Neuronal stem cell (in vitro differentiated cells): ENCODE measurements around the gene SLC44A4.
"Not testable (repeated sequence)": the region's sequence is repeated elsewhere in the genome, so short reads cannot be mapped to it uniquely, and the experiment has no call there.

Experiments used
- DNase-seq: peaks from one replicate; pipeline ENCODE4 v3.0.0-alpha.2; 2013; ENCODE audit warnings: low spot score
- H2AFZ ChIP-seq: one replicate; pipeline ENCODE4 v1.6.1; 2013; ENCODE audit warnings: mild to moderate bottlenecking, low read length, inconsistent platforms
- H2AK5ac ChIP-seq: 2 replicates; pipeline ENCODE4 v1.6.1; 2013; ENCODE audit warnings: low read depth, mild to moderate bottlenecking, inconsistent platforms, low read length, moderate library complexity, mixed read lengths
- H2BK120ac ChIP-seq: 2 replicates; pipeline ENCODE4 v1.6.1; 2013; ENCODE audit warnings: low read depth, mild to moderate bottlenecking, inconsistent platforms, low read length, moderate library complexity, mixed read lengths
- H2BK12ac ChIP-seq: one replicate; pipeline ENCODE4 v1.6.1; 2013; ENCODE audit warnings: low read length, inconsistent platforms
- H2BK15ac ChIP-seq: 2 replicates; pipeline ENCODE4 v1.6.1; 2013; ENCODE audit warnings: mild to moderate bottlenecking, low read length, inconsistent platforms, mixed read lengths
- H2BK5ac ChIP-seq: one replicate; pipeline ENCODE4 v1.6.1; 2013; ENCODE audit warnings: inconsistent platforms, mild to moderate bottlenecking, low read length, moderate library complexity
- H3K14ac ChIP-seq: one replicate; pipeline ENCODE4 v1.6.1; 2013; ENCODE audit warnings: low read length, inconsistent platforms
- H3K18ac ChIP-seq: 2 replicates; pipeline ENCODE4 v1.6.1; 2013; ENCODE audit warnings: low read length, inconsistent platforms
- H3K23ac ChIP-seq: 2 replicates; pipeline ENCODE4 v1.6.1; 2013; ENCODE audit warnings: low read depth, mild to moderate bottlenecking, mixed read lengths, low read length, inconsistent platforms; ENCODE audit not compliant: poor library complexity
- H3K27ac ChIP-seq: replicated peaks from 3 replicates; pipeline ENCODE4 v1.5.1; 2013; ENCODE audit warnings: low read length, inconsistent platforms
- H3K27me3 ChIP-seq, 3 experiments: 2 replicates each; pipeline ENCODE4 v1.6.1; 2013; ENCODE audit warnings: low read length in 3 of 3, mild to moderate bottlenecking in 2 of 3, inconsistent platforms in 1 of 3, low read depth in 1 of 3, mixed read lengths in 1 of 3, moderate library complexity in 1 of 3; ENCODE audit not compliant: control insufficient read depth in 3 of 3, insufficient read depth in 3 of 3
- H3K36me3 ChIP-seq, 2 donors: replicated peaks in 1 of 2; 2 replicates each; pipeline ENCODE4 v1.6.1; 2013; ENCODE audit warnings: low read length in 2 of 2; ENCODE audit not compliant: control insufficient read depth in 2 of 2, insufficient read depth in 2 of 2
- H3K4ac ChIP-seq: 2 replicates; pipeline ENCODE4 v1.6.1; 2013; ENCODE audit warnings: inconsistent platforms, mild to moderate bottlenecking, low read length, moderate library complexity
- H3K4me1 ChIP-seq, 2 donors: 1 replicate in 1 of 2; 2 replicates in 1 of 2; pipeline ENCODE4 v1.6.1; 2013; ENCODE audit warnings: low read length in 2 of 2, low read depth in 1 of 2; ENCODE audit not compliant: control insufficient read depth in 2 of 2, insufficient read depth in 1 of 2
- H3K4me2 ChIP-seq: one replicate; pipeline ENCODE4 v1.6.1; 2013; ENCODE audit warnings: mild to moderate bottlenecking, low read length, inconsistent platforms; ENCODE audit not compliant: insufficient read depth, poor library complexity, severe bottlenecking
- H3K4me3 ChIP-seq, 2 donors: 2 replicates each; pipeline ENCODE4 v1.5.1; 2013; ENCODE audit warnings: low read length in 2 of 2, mild to moderate bottlenecking in 2 of 2, inconsistent platforms in 1 of 2, moderate library complexity in 1 of 2
- H3K79me1 ChIP-seq: one replicate; pipeline ENCODE4 v1.6.1; 2013; ENCODE audit warnings: low read depth, mild to moderate bottlenecking, inconsistent platforms, low read length, moderate library complexity
- H3K9ac ChIP-seq: one replicate; pipeline ENCODE4 v1.6.1; 2013; ENCODE audit warnings: mild to moderate bottlenecking, low read depth, low read length, inconsistent platforms; ENCODE audit not compliant: poor library complexity
- H3K9me3 ChIP-seq, 2 donors: replicated peaks in 1 of 2; 2 replicates each; pipeline versions ENCODE3 to v1.6.1; 2013; ENCODE audit warnings: low read length in 2 of 2, mild to moderate bottlenecking in 2 of 2, inconsistent platforms in 1 of 2, low read depth in 1 of 2, mixed read lengths in 1 of 2, moderate library complexity in 1 of 2; ENCODE audit not compliant: control insufficient read depth in 2 of 2, insufficient read depth in 1 of 2
- H4K8ac ChIP-seq: one replicate; pipeline ENCODE4 v1.6.1; 2013; ENCODE audit warnings: low read depth, mild to moderate bottlenecking, inconsistent platforms, low read length, moderate library complexity
- H4K91ac ChIP-seq: one replicate; pipeline ENCODE4 v1.6.1; 2013; ENCODE audit warnings: low read length, low read depth, mild to moderate bottlenecking, inconsistent platforms; ENCODE audit not compliant: poor library complexity
- WGBS, 2 donors: extraction: QIAGEN DNeasy Blood & Tissue Kit; methylation state at CpG; one replicate each; pipeline ENCODE4 v1.1.7; 2013; ENCODE audit warnings: missing lambda C conversion rate in 2 of 2, mixed read lengths in 1 of 2; ENCODE audit not compliant: insufficient read length in 2 of 2, insufficient replicate concordance in 1 of 2; ENCODE audit errors: extremely low coverage in 2 of 2; 5-methylcytosine and 5-hydroxymethylcytosine counted together

The SLC44A4 gene

GRCh38 chr6:31915756-31916155, 37.0 kb upstream of the SLC44A4 start:
- H3K18ac ChIP-seq, result no peak overlapping the region
- H3K4me2 ChIP-seq, result no peak overlapping the region
- no CpG with 5 or more reads among the region's 6 CpGs for WGBS, 2 donors
- no peak overlapping the region for H2BK120ac ChIP-seq
- H3K9ac ChIP-seq, result no peak overlapping the region
- no peak overlapping the region for H3K23ac ChIP-seq
- H2AFZ ChIP-seq, result no peak overlapping the region
- H3K14ac ChIP-seq, result no peak overlapping the region
- no peak overlapping the region for H3K4ac ChIP-seq
- no peak overlapping the region for H2BK5ac ChIP-seq
- H2BK15ac ChIP-seq, result no peak overlapping the region
- no peak overlapping the region for H3K4me3 ChIP-seq
- H3K9me3 ChIP-seq, result peaks cover 0 to 2% of the 10 kb centered on the region in 2 donors
- H2AK5ac ChIP-seq, result no peak overlapping the region
- H3K27me3 ChIP-seq, result no peaks in the 10 kb centered on the region
- no peaks in the 10 kb centered on the region for H3K79me1 ChIP-seq
- peaks cover 0 to 2% of the 10 kb centered on the region in 2 donors for H3K4me1 ChIP-seq
- H4K8ac ChIP-seq, result no peak overlapping the region
- DNase-seq, result no peak
- no peak overlapping the region for H4K91ac ChIP-seq
- H2BK12ac ChIP-seq, result no peak overlapping the region
- H3K36me3 ChIP-seq, result no peaks in the 10 kb centered on the region
- no peak overlapping the region for H3K27ac ChIP-seq

- Histone ChIP-seq H3K14ac (no peak overlapping the region), H3K4me2 (no peak overlapping the region), H2BK12ac (no peak overlapping the region), H3K9ac (no peak overlapping the region), H3K23ac (no peak overlapping the region), H3K27ac (no peak overlapping the region), H3K4me3 (no peak overlapping the region), H2AFZ (no peak overlapping the region), H2AK5ac (no peak overlapping the region), H3K27me3 (no peaks in the 10 kb centered on the region), H2BK5ac (no peak overlapping the region), H2BK15ac (no peak overlapping the region), H3K36me3 (no peaks in the 10 kb centered on the region), H3K4me1 (peaks cover 0 to 2% of the 10 kb centered on the region in 2 donors), H3K18ac (no peak overlapping the region), H3K9me3 (peaks cover 0 to 2% of the 10 kb centered on the region in 2 donors), H4K8ac (no peak overlapping the region), H2BK120ac (no peak overlapping the region), H4K91ac (no peak overlapping the region), H3K4ac (no peak overlapping the region), H3K79me1 (no peaks in the 10 kb centered on the region)
- no peak for DNase-seq
Observed at GRCh38 chr6:31915351-31915750, 36.6 kb upstream of the SLC44A4 start.

GRCh38 chr6:31911826-31912585, 33.2 kb upstream of the SLC44A4 start:
- no CpG with 5 or more reads among the region's 11 CpGs for WGBS, 2 donors
- Histone ChIP-seq H2BK12ac (no peak overlapping the region), H3K4me3 (no peak overlapping the region), H4K91ac (no peak overlapping the region), H3K23ac (no peak overlapping the region), H3K4ac (no peak overlapping the region), H3K14ac (no peak overlapping the region), H3K27ac (no peak overlapping the region), H2AFZ (no peak overlapping the region), H3K4me1 (peaks cover 0 to 4% of the 10 kb centered on the region in 2 donors), H3K9ac (no peak overlapping the region), H4K8ac (no peak overlapping the region), H3K18ac (no peak overlapping the region), H2BK5ac (no peak overlapping the region), H3K9me3 (peaks cover 0 to 2% of the 10 kb centered on the region in 2 donors), H3K36me3 (no peaks in the 10 kb centered on the region), H2AK5ac (no peak overlapping the region), H3K4me2 (no peak overlapping the region), H2BK120ac (no peak overlapping the region), H3K27me3 (no peaks in the 10 kb centered on the region), H3K79me1 (no peaks in the 10 kb centered on the region), H2BK15ac (no peak overlapping the region)
- DNase-seq, result no peak

- not testable (repeated sequence) for H3K18ac ChIP-seq, H2BK12ac ChIP-seq, H3K4ac ChIP-seq, H2BK120ac ChIP-seq, H4K8ac ChIP-seq, H3K14ac ChIP-seq, H3K9me3 ChIP-seq, H3K23ac ChIP-seq, H3K27ac ChIP-seq, H3K4me3 ChIP-seq, H2BK15ac ChIP-seq, H2AFZ ChIP-seq, H4K91ac ChIP-seq, DNase-seq, H3K9ac ChIP-seq, H3K27me3 ChIP-seq, H3K4me2 ChIP-seq, H2BK5ac ChIP-seq, H3K79me1 ChIP-seq, H3K4me1 ChIP-seq, H2AK5ac ChIP-seq, H3K36me3 ChIP-seq
- WGBS, 2 donors, result no CpG with 5 or more reads among the region's 7 CpGs
Observed at GRCh38 chr6:31909298-31909697, 30.5 kb upstream of the SLC44A4 start.
